ENCODE results near the gene CCDC73.
"Not testable (repeated sequence)": the region's sequence is repeated elsewhere in the genome, so short reads cannot be mapped to it uniquely, and the experiment has no call there.

Gene CCDC73

DNA sequence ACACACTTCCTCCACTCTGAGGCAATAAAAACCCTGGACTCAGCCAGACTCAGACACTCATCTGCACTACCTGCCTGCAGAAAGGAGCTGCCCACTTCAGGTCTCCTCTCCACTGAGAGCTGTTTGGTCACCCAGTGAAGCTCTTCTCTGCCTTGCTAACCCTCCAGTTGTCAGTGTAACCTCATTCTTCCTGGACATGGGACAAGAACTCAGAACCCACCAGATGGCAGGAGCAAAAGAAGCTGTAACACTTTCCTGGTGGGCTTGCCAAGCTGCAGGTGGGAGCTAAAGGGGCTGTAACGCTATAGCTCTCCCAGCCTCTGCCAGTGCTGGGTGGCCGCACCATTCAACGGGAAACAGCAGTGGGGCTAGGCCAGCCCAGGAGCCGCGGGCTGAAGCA is 89.7 kb downstream of the CCDC73 start:
- no peak for DNase-seq

DNA sequence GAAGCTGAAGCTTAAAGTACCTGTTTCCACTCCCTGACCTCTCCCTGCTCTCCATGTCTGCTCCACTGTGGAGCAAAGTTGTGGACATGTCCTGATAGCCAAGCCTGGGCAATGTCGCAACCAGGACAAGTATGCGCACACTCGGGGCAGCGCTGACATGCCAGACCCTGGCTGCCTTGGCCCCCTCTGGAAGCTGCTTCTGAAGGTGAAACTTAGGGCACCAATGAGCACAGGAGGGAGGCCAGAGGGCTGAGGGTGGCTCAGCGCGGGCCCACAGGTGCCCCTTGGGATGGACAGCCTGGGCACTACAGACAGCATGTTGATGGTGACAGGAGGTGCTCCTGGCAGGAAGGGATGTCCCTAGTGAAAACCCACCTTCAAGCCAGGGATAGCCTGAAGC is 90.2 kb downstream of the CCDC73 start:
- no peak for DNase-seq

DNA sequence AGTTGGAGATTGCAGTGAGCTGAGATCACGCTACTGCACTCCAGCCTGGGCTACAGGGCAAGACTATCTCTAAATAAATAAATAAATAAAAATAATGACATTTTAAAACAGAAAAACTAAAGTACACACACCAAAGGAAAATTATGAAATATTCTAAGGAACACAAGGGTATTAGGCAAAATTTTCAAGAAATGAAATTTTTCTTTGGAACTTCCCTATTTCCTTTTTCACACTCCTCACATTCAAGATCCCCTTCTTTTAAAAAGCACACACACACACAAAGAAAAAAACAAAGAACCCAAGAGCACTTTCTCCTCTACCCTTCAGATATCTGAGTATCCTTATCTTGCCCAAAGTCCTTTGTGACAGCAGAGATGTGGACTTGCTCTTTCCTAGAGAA is 92.8 kb downstream of the CCDC73 start:
- DNase-seq = no peak

DNA sequence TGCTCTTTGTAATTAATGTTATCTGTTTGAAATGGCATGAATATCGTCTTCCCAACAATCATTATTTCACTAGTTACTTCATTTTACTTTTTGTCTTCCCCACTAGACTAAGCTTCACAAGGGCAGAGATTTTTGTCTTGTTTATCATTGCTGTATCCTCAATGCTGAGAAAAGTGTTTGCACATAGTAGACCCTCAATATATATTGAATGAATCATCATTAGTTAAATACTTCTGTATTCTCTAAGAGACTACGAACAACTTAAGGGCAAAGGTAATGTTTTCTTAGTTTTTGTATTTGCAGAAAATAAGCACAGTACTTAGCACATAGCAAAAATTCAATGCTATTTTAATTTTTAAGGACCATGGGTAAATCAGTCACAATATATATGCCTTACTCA is 95.9 kb downstream of the CCDC73 start:
- no peak for DNase-seq

DNA sequence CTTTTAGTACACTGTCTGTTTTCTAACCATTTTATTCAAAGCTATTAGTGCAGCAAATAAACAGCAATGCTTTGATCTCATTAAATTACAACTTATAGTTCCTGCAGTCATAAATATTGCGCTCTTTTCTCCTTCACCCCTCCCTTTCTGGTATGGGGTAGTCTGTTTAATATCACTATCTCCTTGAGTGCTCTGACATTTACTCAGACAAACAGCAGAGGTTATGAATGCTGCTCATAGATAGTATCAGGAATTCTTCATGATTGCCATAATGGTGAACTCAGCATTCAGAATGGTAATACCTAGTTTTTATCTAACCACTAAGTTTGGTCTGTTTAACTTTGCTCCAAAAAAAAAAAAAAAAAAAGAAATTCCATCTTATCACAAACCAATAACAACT is 123.4 kb downstream of the CCDC73 start:
- DNase-seq = no peak

DNA sequence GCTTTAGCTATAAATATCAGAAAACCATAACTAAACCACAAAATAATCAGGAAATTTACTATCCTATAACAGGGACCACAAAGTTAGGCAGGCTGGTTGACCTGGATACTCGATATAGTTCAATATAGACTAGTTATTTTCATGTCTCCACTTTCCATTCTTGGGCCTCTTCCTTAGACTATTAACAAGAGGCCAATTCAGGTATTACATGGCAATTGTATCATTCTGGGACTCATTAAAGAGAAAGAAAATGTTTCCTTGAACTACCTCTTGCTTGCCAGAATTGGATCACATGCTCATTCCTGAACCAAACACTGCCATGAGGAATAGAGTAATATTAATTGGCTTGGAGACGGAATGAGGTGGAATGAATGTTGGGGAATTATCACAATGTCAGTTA is 134.8 kb downstream of the CCDC73 start:
- no peak for DNase-seq

DNA sequence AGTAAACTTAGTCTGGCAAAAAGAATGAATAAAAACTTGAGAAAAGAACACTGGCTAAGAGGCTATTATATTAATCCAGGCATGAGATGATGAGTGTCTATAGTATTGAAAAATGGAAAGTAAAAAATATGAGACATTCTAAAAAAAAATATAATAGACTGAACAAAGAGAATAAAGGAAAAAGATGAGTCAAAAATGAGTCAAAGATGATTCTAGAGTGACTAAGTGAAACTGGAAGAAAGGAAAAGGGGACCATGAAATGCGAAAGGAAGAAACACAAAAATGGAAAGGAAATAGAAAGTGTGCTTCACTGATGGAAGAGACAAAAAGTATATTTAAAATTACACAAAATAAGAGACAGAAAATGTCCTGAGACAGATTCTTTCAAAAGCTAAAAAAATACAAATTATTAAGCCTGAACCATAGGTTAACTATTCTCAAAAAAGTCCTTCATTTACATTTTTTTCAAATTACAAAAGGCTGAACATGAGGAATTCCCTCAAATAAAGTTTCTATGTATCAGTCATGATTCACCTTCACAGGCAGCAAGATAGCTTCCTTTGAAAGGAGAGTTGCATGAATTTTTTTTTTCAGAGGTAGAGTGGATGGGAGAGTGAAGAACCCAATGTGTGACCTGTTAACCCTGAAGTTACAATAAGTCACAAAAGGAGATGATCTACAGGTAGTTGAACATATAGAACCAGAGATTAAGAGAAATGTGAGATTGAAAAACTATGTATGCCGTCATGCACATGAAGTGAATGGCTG is 135.6 kb downstream of the CCDC73 start:
- DNase-seq = no peak

DNA sequence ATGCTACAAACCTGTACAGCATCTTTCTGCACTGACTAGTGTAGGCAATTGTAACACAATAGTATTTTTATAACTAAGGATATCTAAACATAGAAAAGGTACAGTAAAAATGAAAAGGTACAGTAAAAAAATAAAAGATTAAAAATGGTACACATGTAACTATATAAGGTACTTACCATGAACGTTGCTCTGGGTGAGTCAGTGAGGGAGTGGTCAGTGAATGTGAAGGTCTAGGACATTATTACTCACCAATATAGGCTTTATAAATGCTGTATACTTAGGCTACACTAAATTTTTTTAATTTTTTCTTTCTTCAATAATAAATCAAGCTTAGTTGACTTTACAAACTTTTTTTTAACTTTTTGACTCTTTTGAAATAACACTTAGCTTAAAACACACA is 150.9 kb downstream of the CCDC73 start:
- DNase-seq = no peak

DNA sequence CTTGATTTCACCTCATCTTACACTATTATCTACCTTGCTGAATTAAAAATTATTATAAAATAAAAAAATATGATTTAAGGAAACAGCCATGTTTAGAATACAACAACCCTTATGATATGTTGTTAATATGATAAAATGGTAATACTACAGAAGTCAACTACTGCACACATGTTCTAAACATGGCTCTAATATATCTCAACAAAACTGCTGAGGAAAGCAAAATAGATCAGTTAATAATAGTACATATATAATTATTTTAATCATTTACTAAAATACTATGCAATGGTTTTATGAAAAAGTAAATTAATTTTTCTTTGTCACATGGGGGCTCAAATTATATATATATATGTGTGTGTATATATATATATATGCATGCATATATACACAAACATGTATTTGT is 153.1 kb downstream of the CCDC73 start:
- DNase-seq = no peak

DNA sequence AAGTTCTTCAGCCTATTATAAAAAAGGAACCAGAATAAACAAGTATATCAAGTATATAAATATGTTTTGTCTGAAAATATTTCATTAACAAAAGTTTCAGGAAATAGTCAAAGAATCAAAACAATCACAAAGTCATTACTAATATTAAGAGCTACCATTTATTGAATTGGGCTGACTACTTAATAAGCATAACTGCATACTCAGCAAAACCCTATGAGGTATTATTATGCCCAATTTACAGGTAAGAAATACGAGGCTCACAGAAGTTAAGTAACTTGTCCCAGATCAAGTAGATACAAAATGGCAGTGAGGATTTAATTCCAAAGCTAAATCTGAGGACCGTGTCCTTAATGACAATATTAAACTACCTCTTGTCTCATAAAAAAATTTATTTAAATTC is 158.6 kb downstream of the CCDC73 start:
- DNase-seq = no peak

DNA sequence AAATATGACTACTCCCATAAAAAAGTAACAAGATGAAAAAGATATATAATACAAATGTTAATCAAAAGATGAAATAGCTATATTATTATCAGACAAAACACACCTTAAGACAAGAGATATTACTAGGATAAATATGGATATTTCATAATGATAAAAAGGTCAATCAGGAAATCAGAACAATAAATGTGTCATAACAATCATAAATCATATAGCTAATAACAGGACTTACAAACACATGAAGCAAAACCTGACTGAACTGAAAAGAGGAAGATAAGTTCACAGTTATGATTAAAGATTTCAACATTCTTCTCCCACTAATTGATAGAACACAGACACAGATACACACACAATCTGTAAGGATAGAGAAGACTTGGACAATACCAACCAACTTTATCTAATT is 163.6 kb downstream of the CCDC73 start:
- no peak for DNase-seq

DNA sequence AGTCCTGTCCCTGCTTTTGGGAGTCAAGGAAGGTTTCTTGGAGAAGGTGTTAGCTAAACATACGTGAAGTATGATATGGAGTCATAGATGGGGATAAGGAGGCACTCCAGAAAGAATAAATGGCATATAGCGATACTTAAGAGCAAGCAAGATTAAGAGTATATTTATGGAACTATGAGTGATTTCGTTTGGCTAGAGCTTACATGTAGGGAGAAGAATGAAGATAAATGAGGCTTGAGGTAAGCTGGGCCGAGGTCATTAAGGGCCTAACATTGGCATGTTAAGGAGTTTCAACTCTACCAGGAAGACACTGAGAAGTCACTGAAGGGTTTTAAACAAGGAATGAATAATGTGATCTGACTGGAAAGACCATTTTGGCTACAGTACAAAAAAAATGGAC is 177.6 kb downstream of the CCDC73 start:
- DNase-seq = no peak

DNA sequence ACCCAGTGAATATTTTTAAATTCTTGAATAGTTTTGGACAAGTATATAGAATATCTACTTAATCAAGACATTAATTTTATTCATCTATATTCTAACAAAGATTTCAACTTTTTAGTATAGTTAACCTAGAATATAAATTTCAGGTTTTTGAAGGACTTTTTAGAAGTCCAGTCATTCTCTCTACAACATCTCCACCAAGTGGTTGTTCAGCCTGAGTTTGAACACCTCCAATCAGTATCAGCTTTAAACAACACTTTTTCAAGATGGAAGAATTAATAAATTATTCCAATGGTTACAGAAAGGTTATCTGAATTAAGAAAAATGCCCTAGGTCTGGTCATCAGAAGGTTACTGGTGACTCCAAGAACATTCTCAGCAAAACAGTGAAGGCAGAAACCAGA is 179.0 kb downstream of the CCDC73 start:
- DNase-seq = no peak

DNA sequence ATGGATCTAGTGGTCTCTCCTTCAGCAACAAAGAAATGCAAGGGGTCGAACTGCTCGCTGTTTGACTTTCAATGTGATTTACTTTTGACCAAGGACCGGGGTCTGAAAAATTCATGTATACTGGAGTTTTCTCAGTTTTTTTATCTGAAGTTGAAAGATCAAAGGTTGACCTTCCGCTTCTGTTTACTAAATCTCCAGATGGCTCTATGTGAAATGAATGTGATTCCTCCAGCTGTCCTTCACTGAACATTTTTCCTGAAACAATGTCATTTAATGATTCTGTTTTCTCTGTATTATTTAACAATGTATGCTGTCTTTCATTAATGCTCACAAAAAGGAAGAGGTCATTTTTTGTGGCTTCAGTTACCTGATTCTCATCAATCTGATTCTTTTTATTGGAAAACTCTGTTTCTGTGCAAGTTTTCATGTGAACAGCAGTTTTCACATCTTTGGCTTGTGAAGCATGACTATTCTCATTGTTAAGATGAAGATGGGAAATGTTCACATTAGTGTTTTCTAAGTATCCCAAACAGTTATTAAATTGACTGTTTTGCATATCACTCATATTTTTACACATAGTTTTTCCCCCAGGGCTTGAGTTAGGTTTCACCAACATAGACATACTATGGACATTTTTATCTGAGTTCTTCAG is 180.8 kb downstream of the CCDC73 start:
- no peak for DNase-seq

DNA sequence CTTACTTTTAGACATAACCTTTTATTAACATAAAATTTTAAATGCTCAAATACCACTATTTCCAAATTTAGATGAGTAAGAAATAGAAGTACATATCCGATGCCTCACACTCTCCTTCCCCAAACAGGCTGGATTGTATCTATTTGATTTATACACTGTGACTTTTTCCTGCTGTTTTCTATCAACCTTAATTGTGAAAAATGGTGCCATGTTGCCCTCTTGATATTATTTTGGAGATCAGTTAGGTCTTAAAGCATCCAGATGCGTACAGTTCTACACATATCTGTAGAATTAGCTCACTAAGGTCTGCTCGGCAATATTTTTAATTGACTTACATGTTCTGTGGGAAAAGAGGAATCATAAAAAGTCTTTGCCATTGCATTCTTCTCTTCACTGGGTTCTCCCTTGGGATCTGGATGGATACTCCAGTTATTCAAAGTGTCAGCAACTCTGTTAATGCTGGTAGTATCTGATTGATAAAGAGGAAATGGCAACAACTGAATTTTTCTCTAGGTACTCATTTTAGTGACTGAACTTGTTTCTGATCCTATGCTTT is 183.6 kb downstream of the CCDC73 start:
- DNase-seq = no peak

DNA sequence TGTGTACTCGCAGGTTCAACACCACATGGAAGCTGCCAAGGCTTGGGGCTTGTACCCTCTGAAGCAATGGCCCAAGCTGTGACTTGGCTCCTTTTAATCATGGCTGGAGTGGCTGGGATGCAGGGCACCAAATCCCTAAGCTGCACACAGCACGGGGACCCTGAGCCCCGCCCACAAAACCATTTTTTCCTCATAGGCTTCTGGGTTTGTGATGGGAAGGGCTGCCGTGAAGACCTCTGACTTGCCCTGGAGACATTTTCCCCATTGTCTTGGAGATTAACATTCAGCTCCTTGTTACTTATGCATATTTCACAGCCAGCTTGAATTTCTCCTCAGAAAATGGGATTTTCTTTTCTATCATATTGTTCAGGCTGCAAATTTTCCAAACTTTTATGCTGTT is 185.6 kb downstream of the CCDC73 start:
- not testable (repeated sequence) for DNase-seq

DNA sequence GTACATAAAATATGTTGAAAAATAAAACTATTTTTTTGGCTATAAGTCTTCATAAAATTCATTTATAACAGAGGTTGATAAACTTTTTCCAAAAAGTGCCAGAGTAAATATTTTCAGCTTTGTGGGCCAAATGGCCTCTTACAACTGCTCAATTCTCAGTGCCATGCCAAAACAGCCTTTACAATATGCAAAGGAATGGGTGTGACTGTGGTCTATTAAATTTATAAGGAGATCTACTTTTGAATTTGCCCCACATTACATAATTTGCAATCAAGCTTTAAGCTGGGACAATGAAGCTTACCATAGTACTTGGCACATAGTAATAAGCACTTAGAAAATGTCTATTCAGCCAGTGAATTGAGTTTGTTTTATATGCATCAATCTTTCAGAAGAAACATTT is 188.2 kb downstream of the CCDC73 start:
- no peak for DNase-seq

DNA sequence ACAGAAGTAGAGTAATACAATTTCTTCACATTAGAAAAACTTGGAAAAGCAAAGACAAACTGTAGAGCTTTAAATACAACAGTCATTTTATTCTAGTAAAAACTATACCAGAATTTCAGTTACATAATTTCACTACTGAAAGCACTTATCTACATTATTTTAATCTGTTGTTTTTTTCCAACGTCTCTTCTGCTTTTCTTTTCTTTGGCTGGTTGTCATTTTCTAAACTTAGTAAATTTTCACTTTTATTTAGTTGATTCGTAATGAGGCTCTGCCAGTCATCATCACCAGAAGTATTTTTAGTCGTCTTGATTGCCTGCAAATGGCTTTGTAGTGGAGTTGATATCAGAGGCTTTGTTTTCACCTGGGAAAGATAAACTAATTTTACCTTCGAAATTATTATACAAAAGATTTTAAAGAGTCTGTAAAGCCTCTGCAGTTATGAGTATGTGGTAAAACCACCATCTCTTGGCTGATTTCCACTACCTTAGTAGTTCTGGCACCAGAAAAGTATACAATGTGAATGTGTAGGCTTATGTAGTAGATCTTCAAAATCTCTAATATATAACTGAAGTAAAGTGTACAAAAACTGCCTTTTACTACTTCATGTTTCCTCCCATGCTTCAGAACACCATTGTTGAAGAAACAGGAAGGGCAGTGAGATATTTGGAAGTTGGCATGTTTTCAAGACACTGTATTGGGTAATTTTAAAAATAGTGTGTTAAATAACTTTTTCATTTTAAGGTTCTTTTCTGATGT is 191.6 kb downstream of the CCDC73 start:
- DNase-seq = no peak

DNA sequence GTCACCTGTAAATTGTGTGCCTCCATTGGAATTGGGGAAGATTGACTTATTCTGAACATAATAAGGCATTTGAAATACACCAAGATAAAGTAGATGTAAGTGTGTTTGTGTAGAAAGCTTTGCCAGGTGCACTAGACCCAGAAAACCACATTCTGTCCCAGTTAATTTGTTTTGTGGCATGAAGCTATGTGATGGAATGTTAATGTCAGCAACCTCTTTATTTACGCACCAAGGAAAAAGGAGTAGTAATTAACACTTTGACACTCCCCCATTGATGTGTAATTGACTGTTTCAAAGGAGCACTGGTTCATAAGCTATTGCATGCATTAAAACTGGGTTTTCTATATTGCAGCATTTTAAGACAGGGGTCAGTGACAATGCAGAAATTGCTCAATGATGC is 196.5 kb downstream of the CCDC73 start:
- no peak for DNase-seq

DNA sequence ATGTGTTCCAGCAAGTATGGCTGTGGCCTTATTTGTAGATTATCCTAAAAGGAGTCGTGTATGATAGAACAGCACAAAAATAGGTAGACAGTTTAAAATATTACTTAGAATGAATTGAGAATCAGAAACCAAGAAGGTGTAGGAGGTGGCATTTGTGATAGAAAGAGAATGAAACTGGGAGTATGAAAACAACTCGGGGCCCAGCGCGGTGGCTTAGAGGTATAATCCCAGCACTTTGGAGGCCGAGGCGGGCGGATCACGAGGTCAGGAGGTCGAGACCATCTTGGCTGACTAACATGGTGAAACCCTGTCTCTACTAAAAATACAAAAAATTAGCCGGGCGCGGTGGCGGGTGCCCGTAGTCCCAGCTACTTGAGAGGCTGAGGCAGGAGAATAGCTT is 198.3 kb downstream of the CCDC73 start:
- DNase-seq = not testable (repeated sequence)

DNA sequence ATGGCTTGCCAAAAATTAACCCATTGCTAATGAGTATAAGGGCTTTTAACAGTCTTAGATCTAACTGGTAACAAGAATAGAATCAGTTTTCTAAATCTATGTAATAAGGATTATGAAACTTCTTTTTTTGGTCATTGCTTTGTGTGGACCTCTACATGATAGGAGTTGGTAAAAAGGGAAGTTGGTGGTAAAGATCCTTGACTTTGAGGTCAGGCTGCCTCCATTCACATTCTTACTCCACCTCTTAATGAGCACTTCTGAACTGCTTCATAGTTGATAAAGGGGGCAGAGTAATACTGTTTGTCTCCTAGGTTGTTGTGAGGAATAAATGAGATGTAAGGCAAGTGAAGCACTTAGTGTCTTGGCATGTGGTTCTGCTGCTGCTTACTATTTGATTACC is 200.2 kb downstream of the CCDC73 start:
- no peak for DNase-seq

DNA sequence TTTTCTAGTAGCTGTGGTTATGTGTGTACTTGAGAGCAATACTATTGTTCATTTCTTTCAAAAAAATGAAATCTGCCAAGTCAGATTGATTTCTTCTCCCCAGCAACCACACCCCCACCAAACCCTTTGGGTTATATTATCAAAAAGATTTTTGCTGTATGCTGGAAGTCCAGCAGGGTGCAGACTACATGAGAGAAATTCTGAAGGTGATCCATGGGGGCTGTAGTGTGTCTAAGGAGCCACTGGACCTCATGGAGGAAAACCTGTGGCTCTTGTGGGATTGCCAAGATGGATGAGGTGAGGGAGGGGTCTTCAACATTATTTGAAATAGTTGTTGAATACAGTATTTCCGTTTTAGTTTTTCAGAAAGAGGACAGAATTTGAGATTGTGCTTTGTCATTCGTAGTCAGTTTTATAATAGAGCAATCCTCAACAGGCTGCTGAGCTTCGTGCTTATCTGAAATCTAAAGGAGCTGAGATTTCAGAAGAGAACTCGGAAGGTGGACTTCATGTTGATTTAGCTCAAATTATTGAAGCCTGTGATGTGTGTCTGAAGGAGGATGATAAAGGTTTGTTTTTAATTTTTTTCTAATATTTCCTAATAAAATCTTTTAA is 207.8 kb downstream of the CCDC73 start:
- DNase-seq = no peak

DNA sequence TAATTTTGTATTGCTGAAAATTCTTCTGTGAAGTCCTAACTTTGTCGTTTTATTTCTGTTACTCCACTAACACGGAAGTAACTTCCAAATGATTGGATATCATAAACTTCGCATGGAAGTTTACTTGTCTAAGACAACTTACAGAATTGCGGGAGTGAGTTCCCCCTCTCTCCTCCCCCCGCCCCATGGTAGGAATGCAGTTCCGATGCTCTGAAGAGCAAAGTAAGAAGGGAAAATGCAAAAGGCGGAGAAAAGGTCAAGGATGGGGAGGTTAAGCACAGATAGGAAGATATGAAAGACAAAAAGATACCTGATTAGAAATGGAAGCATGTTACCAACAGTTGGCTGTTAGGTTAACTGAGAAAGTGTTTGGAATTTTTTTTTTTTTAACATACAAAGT is 209.5 kb downstream of the CCDC73 start:
- no peak for DNase-seq
